Endothelial cell (in vitro differentiated cells): Measurements from ENCODE around the gene RNF220. TPM values are rescaled to one million over a fixed set of nuclear protein-coding genes. Genes with fewer than 3 reads are reported as not detected.

Experiments used
- DNase-seq: peaks from one replicate; pipeline ENCODE4 v3.0.0; 2021; ENCODE audit warnings: low spot score
- H3K27ac Mint-ChIP-seq: one replicate; pipeline ENCODE4 v1.8.0; 2021; ENCODE audit warnings: mixed read lengths, inconsistent platforms; ENCODE audit not compliant: unreplicated experiment
- H3K27me3 Mint-ChIP-seq: one replicate; pipeline ENCODE4 v1.8.0; 2021; ENCODE audit warnings: mild to moderate bottlenecking, moderate library complexity, mixed read lengths, inconsistent platforms; ENCODE audit not compliant: unreplicated experiment
- H3K36me3 Mint-ChIP-seq: one replicate; pipeline ENCODE4 v1.8.0; 2021; ENCODE audit warnings: mild to moderate bottlenecking, low read depth, mixed read lengths, inconsistent platforms; ENCODE audit not compliant: unreplicated experiment
- H3K4me1 Mint-ChIP-seq: one replicate; pipeline ENCODE4 v1.8.0; 2021; ENCODE audit warnings: mild to moderate bottlenecking, mixed read lengths, inconsistent platforms; ENCODE audit not compliant: unreplicated experiment
- H3K4me3 Mint-ChIP-seq: one replicate; pipeline ENCODE4 v1.8.0; 2021; ENCODE audit warnings: mild to moderate bottlenecking, mixed read lengths, inconsistent platforms; ENCODE audit not compliant: unreplicated experiment
- H3K9me3 Mint-ChIP-seq: one replicate; pipeline ENCODE4 v1.8.0; 2021; ENCODE audit warnings: mixed read lengths, inconsistent platforms; ENCODE audit not compliant: unreplicated experiment
- total RNA-seq: library from RNA; stranded (reverse); fragmentation: NEBNext Ultra II Directional; extraction: Animal tissue kit (Norgen Biotek cat#: 25700); gene quantifications from one replicate; pipeline ENCODE4 v1.2.1, GENCODE V29; 2021; ENCODE audit not compliant: unreplicated experiment
- TF ChIP-seq, protein P1 (sequence below): fragments of 200-600 bp; sonication (generic); IDR thresholded peaks from one replicate; pipeline ENCODE4 v1.5.0; 2021; ENCODE audit warnings: antibody characterized with exemption; ENCODE audit not compliant: unreplicated experiment

RNF220 gene
- total RNA-seq, 1 donor from 2014 or later = 87.5 TPM

DNA sequence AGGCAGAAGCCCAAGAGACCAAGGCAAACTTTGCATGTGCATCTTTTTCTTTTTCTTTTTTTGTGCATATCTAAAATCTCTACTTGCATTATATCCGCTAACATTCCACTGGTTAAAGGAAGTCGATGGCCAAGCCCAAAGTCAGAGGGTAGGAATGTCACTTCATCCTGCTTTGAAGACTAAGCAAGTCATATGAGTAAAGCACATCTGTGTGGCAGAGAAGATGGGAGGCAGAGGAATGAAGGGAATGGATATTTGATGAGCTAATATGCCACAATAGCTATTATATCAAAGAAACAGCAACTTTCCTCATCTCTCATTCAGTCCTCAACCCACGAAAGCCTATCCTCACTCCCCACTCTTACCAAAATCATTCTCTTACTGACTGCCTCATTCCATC lies 59.3 kb downstream of the RNF220 start:
- DNase-seq = no peak
- Mint-ChIP-seq H3K9me3 (no peaks in the 10 kb centered on the region), H3K4me1 (peaks cover 13% of the 10 kb centered on the region), H3K27me3 (no peaks in the 10 kb centered on the region), H3K27ac (no peak overlapping the region), H3K36me3 (peaks cover 18% of the 10 kb centered on the region), H3K4me3 (no peak overlapping the region)
- TF ChIP-seq, protein P1, sequence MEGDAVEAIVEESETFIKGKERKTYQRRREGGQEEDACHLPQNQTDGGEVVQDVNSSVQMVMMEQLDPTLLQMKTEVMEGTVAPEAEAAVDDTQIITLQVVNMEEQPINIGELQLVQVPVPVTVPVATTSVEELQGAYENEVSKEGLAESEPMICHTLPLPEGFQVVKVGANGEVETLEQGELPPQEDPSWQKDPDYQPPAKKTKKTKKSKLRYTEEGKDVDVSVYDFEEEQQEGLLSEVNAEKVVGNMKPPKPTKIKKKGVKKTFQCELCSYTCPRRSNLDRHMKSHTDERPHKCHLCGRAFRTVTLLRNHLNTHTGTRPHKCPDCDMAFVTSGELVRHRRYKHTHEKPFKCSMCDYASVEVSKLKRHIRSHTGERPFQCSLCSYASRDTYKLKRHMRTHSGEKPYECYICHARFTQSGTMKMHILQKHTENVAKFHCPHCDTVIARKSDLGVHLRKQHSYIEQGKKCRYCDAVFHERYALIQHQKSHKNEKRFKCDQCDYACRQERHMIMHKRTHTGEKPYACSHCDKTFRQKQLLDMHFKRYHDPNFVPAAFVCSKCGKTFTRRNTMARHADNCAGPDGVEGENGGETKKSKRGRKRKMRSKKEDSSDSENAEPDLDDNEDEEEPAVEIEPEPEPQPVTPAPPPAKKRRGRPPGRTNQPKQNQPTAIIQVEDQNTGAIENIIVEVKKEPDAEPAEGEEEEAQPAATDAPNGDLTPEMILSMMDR = no peak

DNA sequence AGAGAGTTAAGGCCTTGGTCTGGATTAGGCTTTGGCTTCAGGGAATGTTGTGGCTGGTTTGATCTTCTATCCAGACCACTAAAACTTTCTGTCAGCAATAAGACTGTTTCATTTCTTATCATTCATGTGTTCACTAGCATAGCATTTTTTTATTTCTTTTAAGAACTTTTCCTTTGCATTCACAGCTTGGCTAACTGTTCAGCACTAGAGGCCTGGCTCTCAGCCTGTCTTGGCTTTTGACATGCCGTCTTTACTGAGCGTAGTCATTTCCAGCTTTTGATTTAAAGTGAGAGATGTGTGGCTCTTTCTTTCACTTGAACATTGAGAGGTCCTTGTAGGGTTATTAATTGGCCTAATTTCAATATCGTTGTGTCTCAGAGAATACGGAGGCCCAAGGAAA lies 62.5 kb downstream of the RNF220 start:
- H3K9me3 Mint-ChIP-seq = no peaks in the 10 kb centered on the region
- DNase-seq = no peak
- peaks cover 22% of the 10 kb centered on the region for H3K4me1 Mint-ChIP-seq
- no peaks in the 10 kb centered on the region for H3K27me3 Mint-ChIP-seq
- H3K36me3 Mint-ChIP-seq = peaks cover 16% of the 10 kb centered on the region
- no peak overlapping the region for H3K27ac Mint-ChIP-seq
- TF ChIP-seq, protein P1 = no peak
- H3K4me3 Mint-ChIP-seq = no peak overlapping the region

DNA sequence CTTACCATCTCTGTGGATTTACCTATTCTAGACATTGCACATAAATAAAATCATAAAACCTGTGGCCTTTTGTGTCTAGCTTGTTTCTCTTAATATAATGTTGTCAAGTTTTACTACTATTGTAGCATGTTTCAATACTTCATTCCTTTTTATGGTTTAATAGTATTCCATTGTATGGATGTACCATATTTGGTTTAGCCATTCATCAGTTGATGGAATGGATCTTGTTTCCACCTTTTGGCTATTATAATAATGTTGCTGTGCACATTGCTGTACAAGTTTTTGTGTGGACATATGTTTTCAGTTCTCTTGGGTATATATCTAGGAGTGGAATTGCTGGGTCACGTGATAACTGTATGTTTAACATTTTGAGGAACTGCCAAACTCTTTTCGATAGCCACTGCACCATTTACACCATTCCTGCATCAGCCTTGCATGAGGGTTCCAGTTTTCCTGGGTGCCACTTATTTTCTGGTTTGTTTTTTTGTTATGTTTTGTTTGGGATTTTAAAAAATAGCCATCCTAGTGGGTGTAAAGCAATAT lies 66.9 kb downstream of the RNF220 start:
- Mint-ChIP-seq H3K4me1 (peaks cover 31% of the 10 kb centered on the region), H3K9me3 (no peaks in the 10 kb centered on the region), H3K4me3 (no peak overlapping the region), H3K27ac (peak overlapping the region; percentile 57), H3K36me3 (peaks cover 5% of the 10 kb centered on the region), H3K27me3 (no peaks in the 10 kb centered on the region)
- TF ChIP-seq, protein P1 = no peak
- no peak for DNase-seq

DNA sequence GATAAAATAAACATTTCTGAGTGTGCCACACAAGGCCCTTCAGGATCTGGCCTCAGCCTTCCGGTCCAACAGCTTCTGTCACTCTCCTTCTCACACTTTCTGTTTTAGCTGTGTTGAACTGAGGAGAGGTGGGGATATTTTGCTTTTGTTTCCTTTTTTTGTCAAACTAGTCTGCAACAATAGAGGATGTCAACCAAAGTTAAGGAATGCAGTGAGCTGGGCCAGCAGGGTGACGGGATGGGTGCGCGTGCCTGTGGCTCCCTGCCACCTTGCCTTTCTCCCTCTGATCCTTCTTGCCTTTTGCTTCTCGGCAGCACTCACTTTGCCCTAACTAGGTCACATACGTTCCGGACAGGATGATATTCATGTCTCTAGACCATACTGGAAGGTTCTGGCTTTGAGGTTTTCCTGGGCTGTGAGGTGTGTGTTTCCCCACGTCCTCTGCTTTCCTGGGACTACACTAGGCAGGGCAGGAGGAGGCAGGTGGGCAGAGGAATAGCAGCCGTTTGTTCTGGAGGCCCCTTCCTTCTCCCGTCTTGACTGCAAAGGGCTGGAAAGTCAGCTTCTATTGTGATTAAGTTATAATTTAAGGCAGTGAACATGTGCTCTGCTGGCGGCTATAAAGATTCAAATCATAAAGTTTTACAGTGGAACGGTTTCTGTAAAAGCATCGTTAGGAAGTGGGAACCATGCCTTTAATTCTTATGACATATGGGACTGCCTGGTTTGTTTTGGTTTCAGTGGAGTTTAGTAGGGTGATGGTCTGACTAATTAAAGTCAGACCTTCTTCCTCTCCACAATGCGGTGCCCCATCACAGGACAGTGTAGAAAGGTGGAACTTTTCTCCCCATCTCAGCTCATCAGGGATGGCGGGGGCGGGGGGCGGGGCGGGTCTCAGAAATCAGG lies 67.8 kb downstream of the RNF220 start:
- H3K27me3 Mint-ChIP-seq = no peaks in the 10 kb centered on the region
- TF ChIP-seq, protein P1 = no peak
- H3K27ac Mint-ChIP-seq = peak overlapping the region; percentile 57
- H3K9me3 Mint-ChIP-seq = no peaks in the 10 kb centered on the region
- peaks cover 3% of the 10 kb centered on the region for H3K36me3 Mint-ChIP-seq
- peaks cover 31% of the 10 kb centered on the region for H3K4me1 Mint-ChIP-seq
- H3K4me3 Mint-ChIP-seq = no peak overlapping the region
- DNase-seq = no peak

DNA sequence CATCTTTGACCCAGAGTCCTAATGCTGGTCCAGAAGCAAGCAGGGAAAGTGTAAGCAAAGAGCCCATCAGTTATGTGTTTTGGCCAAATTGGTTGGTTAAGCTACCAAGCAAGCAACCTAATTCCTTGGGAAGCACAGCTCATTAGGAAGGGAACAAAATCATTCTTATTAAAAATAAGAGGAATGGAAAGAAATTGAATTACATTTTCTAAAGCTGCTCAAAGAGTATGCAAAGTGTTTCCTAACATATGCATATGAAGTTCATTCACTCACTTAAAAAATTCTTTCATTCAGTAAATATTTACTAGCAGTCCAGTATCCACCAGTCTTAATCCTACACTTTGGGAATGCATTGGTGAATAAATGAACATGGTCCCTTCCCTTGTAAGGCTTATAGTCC lies 71.8 kb downstream of the RNF220 start:
- no peak overlapping the region for H3K4me3 Mint-ChIP-seq
- H3K4me1 Mint-ChIP-seq = peaks cover 15% of the 10 kb centered on the region
- peaks cover under 1% of the 10 kb centered on the region for H3K36me3 Mint-ChIP-seq
- H3K27ac Mint-ChIP-seq = no peak overlapping the region
- TF ChIP-seq, protein P1 = no peak
- no peak for DNase-seq
- no peaks in the 10 kb centered on the region for H3K9me3 Mint-ChIP-seq
- H3K27me3 Mint-ChIP-seq = no peaks in the 10 kb centered on the region
